GM06990 (cell line): ENCODE measurements around the gene TBC1D26.
"Not testable (repeated sequence)": the region's sequence is repeated elsewhere in the genome, so short reads cannot be mapped to it uniquely, and the experiment has no call there.

Source experiments
- DNase-seq: peaks from one replicate; pipeline ENCODE4 v3.0.0-alpha.2; 2011; ENCODE audit not compliant: insufficient read length; ENCODE audit errors: extremely low read depth
- H3K27me3 ChIP-seq: replicated peaks from 2 replicates; pipeline ENCODE4 v1.6.0; 2011; ENCODE audit warnings: low read length; ENCODE audit not compliant: control insufficient read depth, insufficient read depth
- H3K36me3 ChIP-seq: 2 replicates; pipeline ENCODE4 v1.5.1; 2011; ENCODE audit warnings: low read length; ENCODE audit not compliant: control insufficient read depth, insufficient read depth
- H3K4me3 ChIP-seq: replicated peaks from 2 replicates; pipeline ENCODE4 v1.5.1; 2011; ENCODE audit warnings: low read depth, mild to moderate bottlenecking, control low read depth, low read length
- TF ChIP-seq, protein P1 (sequence below): IDR thresholded peaks from 2 replicates; pipeline ENCODE4 v1.5.1; 2011; ENCODE audit warnings: low read length, control low read depth, mild to moderate bottlenecking, inconsistent platforms; ENCODE audit not compliant: insufficient read depth, poor library complexity, severe bottlenecking

The TBC1D26 gene

DNA sequence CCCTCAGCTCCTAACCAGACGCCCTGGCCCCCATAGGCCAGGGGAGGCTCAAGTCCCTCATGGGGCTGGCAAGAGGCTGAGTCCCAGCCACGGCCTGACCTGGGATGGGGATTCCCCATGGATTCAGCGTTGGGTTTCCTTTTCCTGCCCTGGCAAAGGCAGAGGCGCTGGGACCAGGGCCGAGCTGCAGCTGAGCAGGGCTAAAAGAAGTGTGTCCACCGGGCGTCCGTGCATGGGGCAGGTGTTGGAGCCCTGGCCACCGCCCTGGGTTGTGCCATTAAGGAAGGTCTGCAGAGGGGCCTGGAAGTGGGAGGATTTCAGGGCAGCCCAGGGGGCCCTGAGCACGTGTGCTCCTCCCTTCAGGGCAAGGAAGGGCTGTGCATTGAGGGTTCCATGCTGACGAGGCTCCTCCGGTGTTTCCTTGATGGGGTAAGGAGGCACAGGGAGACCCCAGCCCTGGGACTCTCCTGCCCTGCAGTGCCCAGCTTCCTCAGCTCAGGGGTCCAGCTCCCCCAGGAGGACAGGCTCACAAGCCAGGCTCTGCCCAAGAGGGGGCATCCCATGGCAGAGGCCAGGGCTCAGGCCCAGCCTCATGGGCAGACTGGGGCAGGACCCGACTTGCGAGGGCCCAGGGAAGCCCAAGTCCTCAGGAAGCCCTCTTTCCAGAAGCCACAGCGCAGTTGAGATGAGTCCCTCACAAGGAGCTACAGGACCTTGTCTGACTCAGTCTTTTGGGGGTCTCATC lies 10.1 kb downstream of the TBC1D26 start:
- TF ChIP-seq, protein P1, sequence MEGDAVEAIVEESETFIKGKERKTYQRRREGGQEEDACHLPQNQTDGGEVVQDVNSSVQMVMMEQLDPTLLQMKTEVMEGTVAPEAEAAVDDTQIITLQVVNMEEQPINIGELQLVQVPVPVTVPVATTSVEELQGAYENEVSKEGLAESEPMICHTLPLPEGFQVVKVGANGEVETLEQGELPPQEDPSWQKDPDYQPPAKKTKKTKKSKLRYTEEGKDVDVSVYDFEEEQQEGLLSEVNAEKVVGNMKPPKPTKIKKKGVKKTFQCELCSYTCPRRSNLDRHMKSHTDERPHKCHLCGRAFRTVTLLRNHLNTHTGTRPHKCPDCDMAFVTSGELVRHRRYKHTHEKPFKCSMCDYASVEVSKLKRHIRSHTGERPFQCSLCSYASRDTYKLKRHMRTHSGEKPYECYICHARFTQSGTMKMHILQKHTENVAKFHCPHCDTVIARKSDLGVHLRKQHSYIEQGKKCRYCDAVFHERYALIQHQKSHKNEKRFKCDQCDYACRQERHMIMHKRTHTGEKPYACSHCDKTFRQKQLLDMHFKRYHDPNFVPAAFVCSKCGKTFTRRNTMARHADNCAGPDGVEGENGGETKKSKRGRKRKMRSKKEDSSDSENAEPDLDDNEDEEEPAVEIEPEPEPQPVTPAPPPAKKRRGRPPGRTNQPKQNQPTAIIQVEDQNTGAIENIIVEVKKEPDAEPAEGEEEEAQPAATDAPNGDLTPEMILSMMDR = no peak
- H3K27me3 ChIP-seq = no peaks in the 10 kb centered on the region
- no peak overlapping the region for H3K4me3 ChIP-seq
- no peak for DNase-seq
- no peaks in the 10 kb centered on the region for H3K36me3 ChIP-seq

DNA sequence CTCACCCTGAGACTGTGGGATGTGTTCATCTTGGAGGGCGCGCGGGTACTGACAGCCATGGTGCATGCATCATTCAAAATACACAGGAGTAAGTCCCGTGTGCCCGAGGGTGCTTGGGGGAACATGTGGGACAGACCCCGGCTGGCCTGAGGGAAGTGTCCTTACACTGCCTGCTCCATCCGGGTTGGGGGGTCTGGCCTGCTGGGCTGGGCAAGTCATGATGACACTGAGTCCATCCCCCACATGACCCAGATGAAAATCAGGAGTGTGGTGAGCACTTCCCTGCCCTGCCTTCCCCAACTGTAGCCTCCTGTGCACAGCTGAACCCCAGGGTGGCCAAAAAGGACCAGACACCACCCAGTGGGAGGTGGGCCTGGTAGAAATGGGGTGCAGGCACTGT lies 10.8 kb downstream of the TBC1D26 start:
- H3K4me3 ChIP-seq = no peak overlapping the region
- no peaks in the 10 kb centered on the region for H3K27me3 ChIP-seq
- TF ChIP-seq, protein P1 = no peak
- no peaks in the 10 kb centered on the region for H3K36me3 ChIP-seq
- no peak for DNase-seq

DNA sequence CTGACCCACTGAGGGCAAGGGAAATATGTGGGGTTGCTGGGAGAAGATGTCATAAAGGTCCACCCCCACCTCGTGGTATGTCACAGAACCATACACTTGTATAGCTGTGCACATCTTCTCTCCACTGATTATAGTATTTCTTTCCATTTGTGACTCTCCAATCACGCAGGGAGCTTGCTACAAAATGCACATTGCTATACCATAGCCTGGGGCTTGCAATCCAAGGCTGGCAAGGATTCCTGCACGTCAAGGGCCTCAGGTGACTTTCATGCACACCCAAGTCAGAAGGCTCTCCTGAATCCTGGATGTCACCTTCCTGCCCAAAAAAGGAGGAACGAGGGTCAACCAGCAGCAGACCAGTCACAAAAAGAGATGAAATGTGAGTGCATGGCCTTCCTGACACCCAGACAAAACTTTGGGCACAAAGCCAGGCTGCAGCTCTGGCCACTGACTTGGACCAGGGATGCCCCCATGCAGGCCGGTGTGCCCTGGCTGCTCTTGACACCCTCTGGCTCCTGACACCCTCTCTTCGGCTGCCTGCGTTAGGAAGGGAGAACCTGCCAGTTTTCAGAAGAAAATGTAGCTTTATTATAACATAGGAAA lies 12.1 kb downstream of the TBC1D26 start:
- TF ChIP-seq, protein P1 = no peak
- Histone ChIP-seq H3K36me3 (no peaks in the 10 kb centered on the region), H3K4me3 (no peak overlapping the region), H3K27me3 (no peaks in the 10 kb centered on the region)
- no peak for DNase-seq

DNA sequence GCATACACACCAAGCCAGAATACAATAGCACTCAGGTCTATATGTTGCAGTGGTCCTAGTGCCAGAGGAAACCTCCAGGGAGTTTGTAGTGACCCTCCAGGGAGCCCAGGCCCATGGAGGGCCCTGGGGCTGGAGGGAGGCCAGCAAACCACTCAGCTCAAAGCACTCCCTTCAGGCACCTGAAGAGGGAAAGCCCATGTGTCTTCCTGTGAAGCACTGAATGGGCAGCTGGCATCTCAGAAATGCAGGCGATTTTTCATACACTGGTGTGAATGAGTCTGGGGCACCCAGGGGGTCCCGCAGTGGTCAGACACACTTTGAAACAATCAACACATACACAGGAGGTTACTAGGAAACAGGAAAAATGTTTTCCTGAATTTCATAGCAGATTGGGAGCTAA lies 12.8 kb downstream of the TBC1D26 start:
- Histone ChIP-seq H3K36me3 (no peaks in the 10 kb centered on the region), H3K4me3 (no peak overlapping the region), H3K27me3 (no peaks in the 10 kb centered on the region)
- TF ChIP-seq, protein P1 = no peak
- no peak for DNase-seq

DNA sequence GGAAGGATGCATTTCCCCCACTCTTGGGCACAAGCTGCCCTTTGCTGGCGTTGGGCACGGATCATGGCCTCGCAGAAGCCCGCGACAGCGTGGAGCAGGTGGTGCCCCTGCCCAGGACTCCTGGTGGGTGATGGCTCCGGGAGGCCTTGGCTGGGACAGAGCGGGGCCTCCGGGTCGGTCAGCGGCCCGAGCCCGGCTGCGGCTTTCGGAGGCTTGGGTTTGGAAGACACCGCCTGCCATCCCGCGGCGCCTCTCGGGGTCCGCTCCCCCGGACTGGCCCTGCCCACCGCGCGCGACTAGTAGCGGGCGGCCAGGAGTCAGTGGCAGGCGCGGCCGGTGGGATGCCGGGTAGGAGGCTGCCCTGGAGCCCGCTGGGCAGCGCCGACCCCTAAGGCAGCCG lies 17.3 kb downstream of the TBC1D26 start:
- not testable (repeated sequence) for DNase-seq, H3K36me3 ChIP-seq, H3K4me3 ChIP-seq, H3K27me3 ChIP-seq

DNA sequence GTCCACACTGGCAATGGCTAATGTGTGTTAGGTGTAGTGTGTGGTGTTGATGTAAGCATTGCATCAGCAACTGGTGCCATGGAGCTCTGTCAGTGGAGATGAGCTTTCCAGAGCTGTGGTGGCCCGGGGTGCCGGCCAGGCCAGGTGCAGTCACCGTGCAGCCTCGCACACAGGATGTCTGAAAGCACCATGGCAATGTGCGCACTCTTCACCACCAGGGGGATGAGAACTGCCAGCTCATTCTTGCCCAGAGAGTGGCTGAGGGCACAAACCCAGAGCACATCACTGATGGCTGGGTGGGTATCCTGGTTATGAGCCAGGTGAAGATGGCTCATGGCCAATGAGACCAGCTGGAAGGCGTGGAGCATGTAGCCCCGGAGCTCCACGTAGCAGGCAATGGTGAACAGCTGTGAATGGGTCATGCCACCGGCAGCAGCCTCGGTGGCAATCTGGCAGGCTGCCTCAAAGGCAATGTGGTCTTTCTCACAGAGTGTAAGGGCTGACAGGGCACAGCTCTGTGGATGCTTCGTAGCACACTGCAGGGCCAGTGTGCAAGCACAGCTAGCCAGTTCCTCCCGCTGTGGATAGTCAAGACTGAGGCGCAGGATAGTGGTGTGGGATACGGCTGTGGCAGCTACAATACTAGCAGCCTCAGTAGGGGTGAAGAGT lies 36.9 kb downstream of the TBC1D26 start:
- not testable (repeated sequence) for DNase-seq, H3K4me3 ChIP-seq, H3K36me3 ChIP-seq, H3K27me3 ChIP-seq

DNA sequence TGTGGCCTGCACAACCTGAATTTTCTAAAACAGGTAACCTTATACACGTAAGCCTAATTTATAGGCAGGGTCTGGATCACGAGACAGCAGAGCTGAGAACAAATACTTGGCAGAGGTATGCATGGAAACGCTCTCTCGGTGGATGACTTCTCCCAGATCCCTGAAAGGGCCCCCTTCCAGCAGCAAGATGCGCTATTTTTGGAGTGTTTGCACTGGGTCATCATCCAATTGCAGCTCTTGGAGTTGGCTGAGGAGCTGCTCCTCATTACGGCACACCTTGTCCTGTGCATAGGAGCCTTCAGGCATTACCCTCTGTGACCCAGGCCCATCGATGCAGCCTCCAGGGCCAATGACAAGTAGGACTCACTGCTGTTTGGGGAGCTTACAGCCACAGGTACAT lies 38.6 kb downstream of the TBC1D26 start:
- H3K27me3 ChIP-seq, DNase-seq, H3K4me3 ChIP-seq, H3K36me3 ChIP-seq: not testable (repeated sequence)
